ENCODE results near the gene FOXD2. TPM values are rescaled to one million over a fixed set of nuclear protein-coding genes. Genes with fewer than 3 reads are reported as not detected.

Gene FOXD2
- polyA plus RNA-seq, 6 donors from 2014 or later: 0.05 to 0.37 (median 0.07) TPM; not detected in 1

GRCh38 chr1:47487850-47488450 is 50.1 kb downstream of the FOXD2 start:
- ATAC-seq (ENCODE audit: low read depth in 2 of 2): no peak
- Mint-ChIP-seq H3K4me1 (no peaks in the 10 kb centered on the region), H3K36me3 (no peaks in the 10 kb centered on the region), H3K4me3 (no peak overlapping the region), H3K27me3 (peaks cover 8 to 41% (median 40%) of the 10 kb centered on the region in 3 donors), H3K27ac (no peak overlapping the region), H3K9me3 (peaks cover 0 to 2% (median 0%) of the 10 kb centered on the region in 7 donors)
- no peak for DNase-seq

Other genes with a start within 250 kb of the FOXD2 start
- gene PDZK1IP1, start 248.0 kb upstream of the FOXD2 start, polyA plus RNA-seq (ENCODE audit: low read depth in 6 of 6): 1 to 10 TPM in 3 of 6 donors, under 1 TPM in 2, not detected in 1; 0.72 to 9.2 (median 2.6) TPM
- gene TAL1, start 205.8 kb upstream of the FOXD2 start, polyA plus RNA-seq (ENCODE audit: low read depth in 6 of 6): 1 to 10 TPM in 1 of 6 donors, under 1 TPM in 2, not detected in 3; 0.08 to 1.0 (median 0.36) TPM
- gene STIL, start 123.9 kb upstream of the FOXD2 start, polyA plus RNA-seq (ENCODE audit: low read depth in 6 of 6): 1 to 10 TPM in 1 of 6 donors, under 1 TPM in 4, not detected in 1; 0.12 to 1.2 (median 0.85) TPM
- gene CMPK1, start 104.3 kb upstream of the FOXD2 start, polyA plus RNA-seq (ENCODE audit: low read depth in 6 of 6): 100 to 1,000 TPM; 124 to 195 (median 140) TPM
- not detected for gene FOXE3, start 21.8 kb upstream of the FOXD2 start, polyA plus RNA-seq (ENCODE audit: low read depth in 6 of 6)